GM18505 (cell line): ENCODE data around the gene RGS7.
A peak's percentile ranks its signal among the peaks of the same experiment; 100 is the strongest.
"Not testable (repeated sequence)": the region's sequence is repeated elsewhere in the genome, so short reads cannot be mapped to it uniquely, and the experiment has no call there.

Source experiments
- ATAC-seq: cut with Tn5 transposase; IDR thresholded peaks from one replicate; pipeline ENCODE4 v1.9.1; 2021; ENCODE audit not compliant: unreplicated experiment
- POLR2A ChIP-seq: IDR thresholded peaks from 4 replicates; pipeline ENCODE4 v1.6.1; 2011; ENCODE audit warnings: borderline replicate concordance; ENCODE audit not compliant: insufficient read depth, insufficient read length; ENCODE audit errors: extremely low read depth

RGS7 gene

GRCh38 chr1:240931031-240931430 is 426.0 kb downstream of the RGS7 start:
- ATAC-seq: no peak
- TF ChIP-seq POLR2A: no peak

GRCh38 chr1:240928265-240928664 is 428.7 kb downstream of the RGS7 start:
- TF ChIP-seq POLR2A: no peak
- ATAC-seq: no peak

- ATAC-seq: no peak
- no peak for TF ChIP-seq POLR2A
Measured at GRCh38 chr1:240927821-240928220, 429.2 kb downstream of the RGS7 start.

- TF ChIP-seq POLR2A: no peak
- ATAC-seq: no peak
Measured at GRCh38 chr1:240925273-240925672, 431.7 kb downstream of the RGS7 start.

GRCh38 chr1:240917976-240918375 is 439.0 kb downstream of the RGS7 start:
- no peak for TF ChIP-seq POLR2A
- no peak for ATAC-seq

- ATAC-seq: no peak
- no peak for TF ChIP-seq POLR2A
Measured at GRCh38 chr1:240914506-240914905, 442.5 kb downstream of the RGS7 start.

GRCh38 chr1:240912821-240913220 is 444.2 kb downstream of the RGS7 start:
- no peak for ATAC-seq
- no peak for TF ChIP-seq POLR2A

GRCh38 chr1:240909701-240910457 is 447.1 kb downstream of the RGS7 start:
- ATAC-seq: peak; percentile 57
- no peak for TF ChIP-seq POLR2A

- ATAC-seq: no peak
- no peak for TF ChIP-seq POLR2A
Measured at GRCh38 chr1:240906477-240906876, 450.5 kb downstream of the RGS7 start.

GRCh38 chr1:240905225-240905765 is 451.7 kb downstream of the RGS7 start:
- TF ChIP-seq POLR2A: no peak
- no peak for ATAC-seq

- ATAC-seq: not testable (repeated sequence)
Measured at GRCh38 chr1:240895424-240895823, 461.6 kb downstream of the RGS7 start.

- ATAC-seq: no peak
- TF ChIP-seq POLR2A: no peak
Measured at GRCh38 chr1:240888787-240889048, 468.3 kb downstream of the RGS7 start.

GRCh38 chr1:240888039-240888786 is 468.8 kb downstream of the RGS7 start:
- TF ChIP-seq POLR2A: no peak
- ATAC-seq: peak; percentile 78

- no peak for TF ChIP-seq POLR2A
- no peak for ATAC-seq
Measured at GRCh38 chr1:240883490-240883889, 473.5 kb downstream of the RGS7 start.

GRCh38 chr1:240882656-240883308 is 474.2 kb downstream of the RGS7 start:
- ATAC-seq: not testable (repeated sequence)
